IPS-NIHi7 (cell line): ENCODE results near the gene TMEM164.

Experiments used
- DNase-seq: peaks from one replicate; pipeline ENCODE4 v3.0.0; 2012; ENCODE audit warnings: mixed read lengths; ENCODE audit errors: extremely low spot score

The TMEM164 gene

DNA sequence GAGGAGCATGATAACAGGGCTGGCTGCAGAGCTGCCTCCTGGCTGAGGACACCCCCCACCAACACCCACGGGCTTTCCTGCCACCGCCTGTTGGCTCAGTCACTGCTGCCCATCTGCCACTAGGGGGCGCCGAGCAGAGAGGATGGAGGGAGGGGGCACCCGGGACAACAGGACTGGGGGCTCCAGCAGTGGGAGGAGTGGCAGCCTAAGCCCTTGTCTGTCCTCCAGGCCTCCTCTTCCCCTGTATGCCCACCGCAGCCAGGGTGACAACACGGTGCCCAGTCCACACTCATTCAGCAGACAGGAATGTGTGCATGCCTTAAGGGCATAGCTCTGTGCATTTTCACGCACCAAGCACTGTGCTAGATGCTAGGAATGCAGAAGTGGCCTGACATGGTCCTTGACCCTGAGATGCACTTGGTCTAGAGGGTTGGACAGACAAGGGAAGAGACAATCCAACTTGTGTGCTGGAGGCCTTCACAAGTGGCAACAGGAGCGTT, 165.1 kb downstream of the TMEM164 start:
- DNase-seq, result peak; percentile 92

DNA sequence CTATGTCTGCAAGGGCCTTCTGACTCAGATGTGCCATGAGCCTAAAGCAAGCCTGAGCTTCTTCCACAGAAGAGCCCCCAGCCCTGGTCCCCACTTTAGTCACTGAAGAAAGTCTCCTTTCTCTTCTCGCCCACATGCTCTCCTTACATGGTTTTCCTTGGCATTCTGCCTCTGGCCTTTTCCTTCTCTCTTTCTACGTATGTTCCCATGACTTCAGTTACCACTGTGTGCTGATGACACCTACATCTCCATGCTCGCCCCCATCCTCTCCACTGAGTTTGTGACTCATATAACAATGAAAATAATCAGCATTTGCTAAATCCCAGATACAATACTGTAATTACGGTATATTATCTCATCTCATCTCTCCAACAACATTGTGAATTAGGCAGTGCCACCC, 165.7 kb downstream of the TMEM164 start:
- no peak for DNase-seq

DNA sequence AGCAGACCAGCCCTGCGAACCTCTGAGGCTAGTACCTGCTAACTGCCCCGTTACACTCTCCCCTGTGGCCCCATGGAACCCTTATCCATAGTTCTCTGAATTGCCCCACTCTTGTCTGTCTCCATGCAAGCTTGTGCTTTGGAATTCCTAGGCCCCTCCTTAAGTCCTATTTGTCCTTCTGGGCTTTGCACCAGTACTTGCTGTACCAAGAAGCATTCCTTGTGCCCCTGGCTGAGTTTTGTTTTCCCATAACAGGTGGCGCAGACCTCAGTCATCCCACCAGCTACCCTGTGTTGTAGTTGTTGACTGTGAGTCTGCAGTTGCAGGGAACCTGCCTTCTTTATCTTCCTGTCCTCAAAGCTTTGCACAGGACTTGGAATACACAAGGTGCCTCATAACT, 167.1 kb downstream of the TMEM164 start:
- DNase-seq, result no peak

DNA sequence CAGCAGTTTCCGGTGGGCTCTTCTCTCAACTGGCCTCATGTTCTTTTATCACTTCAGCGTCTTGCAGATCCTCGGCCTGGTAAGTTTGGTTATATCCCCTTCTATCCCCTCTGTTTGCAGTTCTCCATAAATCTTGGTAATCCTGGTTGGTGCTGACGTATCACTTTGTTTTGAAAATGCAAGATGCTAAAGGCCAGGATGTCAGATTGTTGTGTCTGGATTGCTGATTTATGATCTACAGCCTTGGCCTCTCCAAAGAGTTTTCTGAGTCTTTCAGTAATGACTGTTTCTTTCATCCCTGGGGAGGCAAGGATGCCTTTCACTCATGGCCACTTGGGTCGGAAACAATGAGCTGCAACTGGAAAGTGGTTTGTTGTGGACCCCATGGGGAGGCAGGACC, 168.5 kb downstream of the TMEM164 start:
- DNase-seq, result no peak

DNA sequence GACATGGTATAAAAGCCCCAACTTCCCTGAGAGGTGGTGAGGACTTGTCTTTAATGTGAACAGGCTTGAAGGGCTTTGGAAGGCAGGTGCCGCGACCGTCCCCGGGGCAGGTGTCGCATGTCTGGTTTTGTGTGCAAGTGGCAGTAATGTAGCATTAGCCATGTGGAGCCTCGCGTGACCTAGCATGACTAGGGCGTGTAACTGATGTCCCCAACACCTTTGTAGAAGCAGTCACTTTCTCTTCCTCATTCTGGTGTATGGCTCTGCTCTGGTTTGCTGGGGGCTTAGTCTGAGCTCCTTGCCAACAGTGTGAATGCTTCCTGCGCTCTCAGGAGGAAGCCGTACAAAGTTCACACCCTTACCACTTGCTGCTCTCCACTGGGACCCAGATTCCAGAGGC, 169.3 kb downstream of the TMEM164 start:
- DNase-seq, result no peak

DNA sequence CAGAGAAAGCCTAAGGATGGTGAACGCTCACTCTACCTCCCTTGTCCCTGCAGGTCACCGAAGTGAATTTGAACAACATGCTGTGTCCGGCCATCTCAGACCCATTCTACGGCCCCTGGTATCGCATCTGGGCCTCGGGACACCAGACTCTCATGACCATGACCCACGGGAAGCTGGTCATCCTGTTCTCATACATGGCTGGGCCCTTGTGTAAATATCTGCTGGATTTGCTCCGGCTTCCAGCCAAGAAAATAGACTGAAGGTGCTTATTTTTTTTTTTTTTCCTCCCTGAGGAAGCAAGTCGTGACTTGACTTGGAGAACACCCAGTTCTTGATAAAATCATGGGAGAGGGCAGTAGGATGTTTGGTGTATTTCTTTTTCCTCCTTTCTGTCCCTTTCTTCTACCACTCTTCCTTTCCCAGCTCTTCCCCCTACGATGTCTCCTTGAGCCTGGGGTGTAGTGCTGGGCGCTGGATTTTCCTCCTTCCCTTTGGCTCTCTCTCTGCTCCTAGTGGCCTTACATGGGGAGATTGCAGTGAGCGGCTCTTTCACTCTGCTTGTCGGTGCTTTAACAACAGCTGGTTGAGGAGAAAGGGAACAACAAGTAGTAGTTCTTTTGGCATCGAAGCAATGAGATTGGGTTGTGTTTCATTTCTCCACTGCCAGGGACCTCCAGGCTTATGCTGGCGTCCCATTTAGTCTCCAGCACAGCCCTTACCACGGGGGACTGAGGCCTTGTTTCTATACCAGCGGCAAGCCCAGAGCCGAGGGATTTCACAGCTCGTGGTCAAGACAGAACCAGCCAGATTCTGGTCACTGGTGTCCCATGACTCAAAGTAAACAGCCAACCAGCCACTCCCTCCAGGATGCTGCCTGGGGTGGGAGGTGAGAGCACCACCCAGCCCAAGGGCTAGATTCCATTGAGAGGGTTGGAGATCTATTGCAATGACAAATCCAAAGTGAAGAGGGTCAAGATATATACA, 170.6 kb downstream of the TMEM164 start:
- no peak for DNase-seq

DNA sequence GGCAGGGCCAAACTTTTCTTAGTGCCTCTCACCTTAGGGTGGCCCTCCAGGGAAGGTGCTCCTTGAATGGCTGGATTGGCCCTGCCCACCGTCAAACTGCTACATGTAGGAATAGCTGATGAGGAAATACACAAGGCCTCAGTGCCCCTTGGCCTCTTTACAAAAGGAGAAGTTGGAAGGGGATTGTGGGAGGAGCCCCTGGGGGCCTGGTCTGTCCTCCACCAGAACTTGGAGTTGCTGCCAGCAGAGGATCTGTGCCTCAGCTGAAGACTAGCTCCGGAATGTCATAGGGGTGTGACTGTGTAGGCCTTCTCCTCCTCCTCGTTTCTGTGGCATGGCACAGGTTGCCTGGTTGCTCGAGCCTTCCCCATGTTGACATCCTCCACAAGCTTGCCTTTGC, 172.2 kb downstream of the TMEM164 start:
- DNase-seq, result no peak

DNA sequence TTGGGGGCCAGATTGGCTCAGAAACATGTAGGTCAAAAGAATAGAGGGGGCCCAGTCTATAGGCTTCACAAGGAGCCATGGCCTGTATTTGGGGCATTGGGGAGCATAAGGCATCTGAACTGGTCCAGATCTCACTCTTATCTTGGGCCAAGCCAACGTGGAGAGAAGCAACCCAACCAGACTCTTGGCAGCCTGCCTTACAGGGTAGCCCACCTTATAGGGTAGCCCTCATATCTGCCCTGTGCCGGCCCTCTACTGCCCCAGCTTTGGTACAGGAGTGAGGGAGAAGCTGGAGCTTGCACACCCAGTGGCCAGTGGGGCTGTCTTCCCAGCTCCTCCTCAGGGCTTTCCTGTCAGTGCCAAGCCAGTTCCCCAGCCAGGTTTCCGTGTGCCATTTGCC, 172.8 kb downstream of the TMEM164 start:
- DNase-seq, result no peak

DNA sequence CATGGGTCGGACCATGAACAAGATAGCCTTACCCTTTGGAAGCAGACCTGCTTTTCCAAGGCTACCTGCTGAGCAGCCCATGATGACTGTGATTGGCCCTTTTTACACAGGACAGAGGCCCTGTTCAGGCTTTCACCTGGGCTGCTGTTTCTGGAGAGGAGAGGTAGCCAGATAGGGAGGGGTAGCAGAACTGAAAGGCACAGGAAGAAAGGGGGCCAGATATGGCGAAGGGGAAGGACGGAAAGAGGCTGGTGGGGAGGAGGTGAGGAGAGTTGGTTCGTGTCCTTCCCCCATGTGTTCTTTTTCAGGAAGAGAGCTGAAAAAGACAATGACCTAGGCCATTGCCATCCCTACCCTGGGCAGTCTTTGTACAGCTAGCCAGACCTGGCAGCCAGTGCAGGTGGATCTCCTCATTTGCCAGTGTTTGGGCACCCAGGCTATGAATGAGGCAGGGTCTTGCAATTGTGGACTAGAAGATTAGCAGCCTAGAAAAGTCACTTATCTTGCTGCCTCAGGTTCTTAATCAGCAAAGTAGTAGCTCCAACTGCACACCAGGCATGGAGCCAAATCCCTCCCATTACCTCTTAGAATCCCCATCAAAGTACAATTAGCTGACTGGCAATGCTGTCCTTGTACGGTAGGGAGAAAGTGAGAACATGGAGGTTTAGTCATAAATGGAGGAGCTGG, 175.4 kb downstream of the TMEM164 start:
- no peak for DNase-seq

DNA sequence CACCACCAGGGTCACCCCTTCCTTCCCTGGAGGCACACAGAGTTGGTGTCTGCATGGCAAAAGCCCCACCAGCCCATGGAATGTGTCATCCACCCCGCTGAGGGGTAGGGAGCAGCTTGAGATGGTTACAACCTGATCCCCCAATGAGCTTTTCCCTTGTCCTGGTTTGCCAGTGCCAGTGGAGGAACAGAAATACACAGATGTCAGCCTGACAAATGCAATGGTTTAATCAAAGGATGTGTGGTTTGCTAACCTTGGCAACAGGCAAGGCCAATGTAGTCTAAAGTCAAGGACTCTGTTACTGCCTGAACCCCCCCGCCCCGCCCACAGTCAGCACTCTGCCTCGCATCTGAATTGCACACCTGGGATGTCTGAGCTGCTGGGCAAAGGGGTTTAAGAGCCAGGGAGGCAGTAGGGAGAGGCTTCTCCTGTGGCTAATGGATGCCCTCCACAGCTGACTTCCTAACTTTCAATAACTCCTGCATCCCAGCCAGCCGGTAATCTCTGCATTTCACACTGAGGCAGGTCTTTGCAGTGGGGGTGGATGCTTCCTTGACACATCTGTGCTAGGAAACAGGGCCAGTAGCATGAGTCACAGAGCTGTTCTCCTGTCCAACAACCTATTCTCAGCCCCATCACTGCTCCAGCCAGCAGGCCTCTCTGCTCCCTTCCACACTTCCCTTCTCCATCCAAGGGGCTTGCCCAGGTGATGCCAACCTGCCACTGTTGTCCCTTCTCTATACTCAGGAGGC, 177.4 kb downstream of the TMEM164 start:
- DNase-seq, result peak; percentile 32

DNA sequence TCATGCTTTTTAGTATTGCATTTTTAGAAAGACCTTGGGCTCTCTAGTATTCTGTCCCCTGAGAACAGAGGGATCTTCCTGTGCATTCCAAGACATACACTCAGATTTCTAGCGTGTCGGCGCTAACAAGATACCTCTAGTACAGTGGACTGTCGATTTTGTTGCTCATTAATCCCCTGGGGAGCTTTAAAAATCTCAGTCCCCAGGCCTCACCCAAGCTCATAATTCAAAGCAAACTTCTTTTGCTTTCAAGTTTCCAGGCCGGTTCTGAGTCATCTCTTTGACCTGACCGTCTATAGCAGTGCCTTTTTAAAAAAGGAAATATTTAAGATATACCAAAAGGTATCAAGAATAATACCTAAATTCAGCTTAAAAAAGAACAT, 178.0 kb downstream of the TMEM164 start:
- no peak for DNase-seq

DNA sequence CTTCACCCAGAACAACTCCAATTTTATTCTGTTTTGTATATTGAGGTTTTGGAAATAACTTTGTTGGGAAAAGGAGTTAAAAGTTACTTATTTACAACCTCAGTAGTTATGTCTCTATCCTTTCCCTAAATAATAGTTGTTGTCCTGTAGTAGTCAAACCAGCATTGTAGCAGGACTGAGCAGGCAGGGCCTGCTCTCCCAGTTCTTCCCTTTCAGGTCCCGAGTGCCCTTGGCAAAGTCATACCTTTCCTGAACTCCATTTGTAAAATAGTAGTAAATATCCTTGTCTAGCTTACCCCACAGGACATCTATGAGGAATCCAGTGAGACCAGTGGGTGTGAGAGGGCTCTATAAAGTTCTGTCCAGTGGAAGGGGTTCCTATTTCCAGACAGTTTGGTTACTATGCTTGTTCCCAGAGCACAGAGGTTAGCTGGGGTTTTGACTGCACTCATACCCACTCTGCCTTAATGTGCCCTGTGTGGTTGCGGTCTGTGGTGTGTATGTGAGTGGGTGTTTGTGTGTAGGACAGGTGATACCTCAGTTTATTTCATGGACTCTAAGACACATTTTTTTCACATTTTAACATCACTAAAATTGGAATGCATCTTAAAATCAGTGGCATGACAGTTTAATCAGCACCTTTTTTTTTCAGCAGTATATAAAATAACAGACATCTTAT, 178.7 kb downstream of the TMEM164 start:
- DNase-seq, result no peak

DNA sequence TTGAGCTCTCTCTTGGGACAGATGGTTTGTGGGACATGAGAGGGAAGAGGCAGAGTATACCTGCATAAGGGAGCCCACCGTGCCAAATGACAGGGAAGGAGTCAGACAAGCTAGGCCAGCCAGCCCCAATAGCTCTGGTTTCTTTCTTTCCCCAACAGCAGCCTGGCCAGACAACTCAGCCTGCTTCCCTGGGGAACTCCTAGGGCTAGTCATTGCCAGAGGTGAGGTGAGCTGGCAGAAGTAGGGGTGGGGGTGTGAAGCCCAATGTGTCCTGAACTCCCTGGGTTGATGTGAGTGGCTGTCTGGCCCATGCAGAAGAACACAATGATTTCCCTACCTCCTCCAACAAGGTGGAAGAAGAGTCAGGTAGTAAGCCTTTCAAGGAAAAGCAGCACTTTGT, 179.4 kb downstream of the TMEM164 start:
- no peak for DNase-seq

DNA sequence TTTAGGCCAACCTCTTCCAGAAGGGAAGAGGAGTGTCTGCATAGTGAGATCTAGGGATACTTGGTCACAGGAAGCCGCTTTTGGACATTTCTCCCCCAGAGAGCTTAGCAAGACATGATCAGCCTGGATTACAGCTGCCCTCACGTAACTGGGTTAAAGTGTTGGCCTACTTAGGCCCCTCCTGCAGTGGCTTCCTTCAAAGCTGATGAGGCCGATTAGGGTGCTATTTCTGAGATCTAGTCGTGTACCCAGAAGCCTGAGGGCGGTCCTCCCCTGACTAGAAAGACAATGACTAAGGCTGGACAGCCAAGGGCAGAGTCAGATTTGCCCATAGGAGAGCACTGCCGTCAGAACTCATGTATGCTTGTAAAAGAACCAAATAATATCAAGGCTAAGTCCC, 180.0 kb downstream of the TMEM164 start:
- no peak for DNase-seq

DNA sequence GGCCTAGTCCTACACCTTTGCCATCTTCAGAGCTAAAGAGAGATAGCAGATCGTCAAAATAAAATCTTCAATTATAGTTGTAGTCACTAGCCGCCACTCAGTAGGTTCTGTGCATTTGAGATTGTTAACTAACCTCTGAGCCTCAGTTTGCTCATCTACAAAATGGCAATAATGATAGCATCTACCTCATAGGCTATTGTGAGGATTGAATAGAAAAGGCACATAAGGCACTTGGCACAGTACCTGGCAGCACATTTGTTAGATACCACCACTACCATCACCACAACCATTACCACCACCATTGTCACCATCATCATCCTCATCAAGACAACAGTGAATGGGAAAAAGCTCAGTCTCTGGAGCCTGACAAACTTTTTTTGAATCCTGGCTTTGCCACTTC, 180.4 kb downstream of the TMEM164 start:
- no peak for DNase-seq

DNA sequence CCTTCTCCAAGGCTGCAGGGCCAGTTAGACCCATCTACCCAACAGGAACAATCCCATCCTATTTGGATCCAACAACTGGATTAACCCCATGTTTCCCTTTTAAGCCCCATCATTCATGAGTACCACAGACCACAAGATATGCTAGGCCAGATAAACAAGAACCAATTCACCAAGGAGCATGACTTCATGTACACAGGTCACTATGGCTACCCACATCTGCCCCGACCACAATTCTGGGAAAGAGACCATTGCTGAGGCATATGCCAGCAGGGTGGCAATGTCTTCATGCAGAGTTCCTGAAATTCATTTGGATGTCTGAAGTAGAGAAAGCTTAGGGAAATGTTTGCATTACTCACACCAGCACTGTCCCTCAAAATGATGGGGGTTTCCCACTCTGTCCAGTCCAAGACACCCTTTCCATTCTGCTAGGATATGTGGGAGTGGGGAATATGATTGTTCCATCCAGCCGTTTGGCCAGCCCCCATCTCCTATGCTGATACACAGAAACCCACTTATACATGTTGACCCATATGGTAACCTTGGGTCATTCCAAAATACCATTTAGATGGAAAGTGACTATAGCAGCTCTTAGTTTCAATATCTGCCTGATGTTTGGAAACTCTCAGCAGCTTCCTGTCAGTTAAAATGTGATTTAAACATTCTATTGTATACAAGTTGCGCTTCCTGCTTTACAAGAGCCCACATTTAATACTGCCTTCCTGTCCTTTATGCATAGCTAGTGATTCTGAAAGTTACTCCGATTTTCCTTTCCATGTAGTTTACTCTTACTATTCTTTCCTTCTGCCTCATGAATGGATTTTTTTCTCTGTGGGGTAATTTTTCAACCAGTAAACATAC, 186.0 kb downstream of the TMEM164 start:
- no peak for DNase-seq

DNA sequence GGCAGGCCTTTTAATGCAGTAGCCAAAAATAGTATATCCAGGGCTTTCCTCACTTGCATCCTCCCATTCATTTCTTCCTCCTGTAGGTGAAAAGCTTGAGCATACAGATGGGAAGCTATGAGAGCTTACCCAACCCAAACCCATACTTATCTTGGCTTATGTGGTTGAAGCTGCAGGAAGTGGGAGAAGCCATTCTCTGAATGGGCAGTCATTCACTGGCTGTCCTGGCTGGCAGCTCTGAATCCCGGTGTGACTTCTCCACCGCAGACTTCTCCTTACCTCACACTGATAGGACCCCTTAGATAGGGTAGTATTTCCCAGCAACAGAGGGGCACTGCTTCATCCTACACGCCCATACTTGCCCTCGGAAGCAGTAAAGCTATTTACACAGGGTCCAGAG, 189.6 kb downstream of the TMEM164 start:
- DNase-seq, result no peak

DNA sequence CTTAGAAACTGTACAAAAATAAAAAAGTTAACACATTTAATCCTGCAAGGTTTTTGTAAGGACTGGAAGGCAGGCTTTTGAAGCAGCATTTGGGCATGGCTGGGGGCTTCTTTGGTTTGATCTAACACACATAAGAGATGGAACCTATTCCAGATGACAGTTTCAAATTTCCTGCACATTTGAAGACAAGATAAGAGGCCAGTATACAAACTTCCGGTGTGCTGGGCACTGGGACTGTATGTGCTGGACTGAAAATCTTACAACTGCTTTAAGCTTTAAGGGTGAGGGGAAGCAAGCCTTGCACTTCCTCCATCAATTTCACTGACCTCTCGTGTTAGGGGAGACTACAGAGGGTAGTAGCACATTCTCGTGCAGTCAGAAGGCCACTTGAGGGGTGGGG, 192.1 kb downstream of the TMEM164 start:
- no peak for DNase-seq

DNA sequence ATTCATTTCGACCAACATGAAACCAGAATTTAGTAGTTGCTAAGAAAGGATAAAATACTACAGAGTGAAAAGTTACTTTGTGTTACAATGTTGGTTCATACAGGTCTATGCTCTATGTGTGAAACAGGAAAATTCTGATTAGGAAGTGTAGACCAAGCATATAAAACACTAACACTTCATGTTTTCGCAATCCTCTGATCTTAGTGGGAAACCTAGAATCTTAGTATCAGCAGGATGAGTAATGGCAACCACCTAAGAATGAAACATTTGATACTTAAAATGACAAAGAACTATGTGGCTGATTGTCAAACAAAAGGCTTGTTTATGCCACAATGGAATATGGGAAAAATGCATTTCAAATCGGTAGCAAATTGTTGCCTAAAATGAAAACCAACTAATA, 198.9 kb downstream of the TMEM164 start:
- no peak for DNase-seq

DNA sequence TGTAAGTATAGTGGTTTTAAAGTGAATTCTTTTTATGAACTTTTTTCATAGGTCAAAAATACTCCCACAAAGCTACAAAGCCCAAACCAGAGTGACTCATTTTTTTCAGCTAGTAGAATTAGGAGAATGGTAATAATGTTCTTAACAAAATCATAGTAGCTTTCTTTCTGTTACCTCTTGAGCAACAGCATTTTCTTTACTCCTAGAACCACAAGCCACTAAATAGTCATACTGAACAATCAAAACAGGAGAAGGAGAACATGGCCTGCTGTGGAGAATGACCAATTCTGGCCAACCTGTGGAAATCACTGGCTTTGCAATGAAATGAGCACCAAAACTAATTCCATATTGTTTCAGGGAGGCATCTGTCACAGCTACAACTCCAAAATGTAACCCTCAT, 202.1 kb downstream of the TMEM164 start:
- no peak for DNase-seq

DNA sequence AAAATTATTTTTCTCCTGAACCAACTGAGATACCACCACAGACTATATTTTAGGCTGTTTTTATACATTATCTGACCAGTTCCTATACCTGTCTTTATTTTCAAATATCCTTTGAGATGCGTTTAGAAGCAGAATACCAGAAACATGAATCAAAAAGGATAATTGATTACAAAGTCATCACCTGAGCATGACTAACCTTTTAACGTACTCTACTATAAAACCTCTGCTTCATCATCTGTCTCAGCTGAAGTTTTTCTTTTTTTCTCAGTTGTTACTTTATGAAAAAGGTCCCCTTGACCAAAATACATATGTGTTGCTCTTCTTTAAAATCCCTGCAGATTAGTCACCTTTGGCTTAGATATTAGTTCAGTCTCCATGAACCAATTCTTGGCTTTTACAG, 205.2 kb downstream of the TMEM164 start:
- DNase-seq, result no peak
